HepG2 (cell line): ENCODE measurements around the gene DIP2C. TPM values are rescaled to one million over a fixed set of nuclear protein-coding genes. Genes with fewer than 3 reads are reported as not detected.

Experiments used
- ATAC-seq: fragments of 200-7000 bp; cut with Tn5 transposase; 3 replicates; pipeline ENCODE4 v1.9.1; 2020; ENCODE audit warnings: mild to moderate bottlenecking, moderate library complexity
- BruUV-seq: library from RNA; stranded (reverse); fragments of 400-500 nt; replicated peaks from 2 replicates; lab custom pipeline; 2021; lab: Mats Ljungman, UMichigan
- CTCF ChIA-PET: fragments of 300-600 bp; formaldehyde crosslinking; extraction: SDS; loops from one replicate; lab custom pipeline; 2021; ENCODE audit warnings: low total read pairs, inconsistent platforms, low intra/inter-chr PET ratio; lab: Yijun Ruan, JAX
- POLR2A ChIA-PET: fragments of 350-600 bp; sonication (Branson Sonifier 250); formaldehyde crosslinking; loops from one replicate; lab custom pipeline; 2020; ENCODE audit warnings: antibody characterized with exemption, inconsistent platforms; lab: Yijun Ruan, JAX
- DNase-seq: peaks from one replicate; pipeline ENCODE4 v3.0.0-alpha.2; 2015; ENCODE audit warnings: low spot score
- FAIRE-seq: peaks from 3 replicates; lab custom pipeline; 2011; peaks lifted over from hg19 to GRCh38; lab: Jason Lieb, UNC
- H2AFZ ChIP-seq: one replicate; pipeline ENCODE4 v1.6.1; 2011; ENCODE audit warnings: low read length, inconsistent platforms
- H3K27ac ChIP-seq: fragments of 300-600 bp; 3 replicates; pipeline ENCODE4 v1.8.0; 2011; ENCODE audit warnings: mixed run types, mild to moderate bottlenecking, mixed read lengths, low read length, inconsistent platforms; ENCODE audit not compliant: insufficient read depth; ENCODE audit errors: extremely low read length
- H3K27me3 ChIP-seq, 2 experiments: fragments of 200-600 bp in 1 of 2; 2 replicates in 1 of 2; 3 replicates in 1 of 2; pipeline versions ENCODE4 v1.6.0 to v1.8.0; 2011; ENCODE audit warnings: low read length in 2 of 2, mild to moderate bottlenecking in 2 of 2, moderate library complexity in 2 of 2, inconsistent platforms in 1 of 2; ENCODE audit not compliant: insufficient read depth in 2 of 2, control insufficient read depth in 1 of 2
- H3K36me3 ChIP-seq, 2 experiments: fragments of 200-600 bp in 1 of 2; replicated peaks in 1 of 2; 2 replicates in 1 of 2; 3 replicates in 1 of 2; pipeline versions ENCODE4 v1.5.1 to v1.8.0; 2011; ENCODE audit warnings: low read length in 2 of 2, inconsistent platforms in 1 of 2; ENCODE audit not compliant: insufficient read depth in 2 of 2, control insufficient read depth in 1 of 2
- H3K4me1 ChIP-seq: 2 replicates; pipeline ENCODE4 v1.5.1; 2012; ENCODE audit warnings: low read length, inconsistent platforms; ENCODE audit not compliant: insufficient read depth
- H3K4me2 ChIP-seq: 2 replicates; pipeline ENCODE4 v1.6.0; 2011; ENCODE audit warnings: low read depth, low read length, inconsistent platforms
- H3K4me3 ChIP-seq, 3 experiments: fragments of 200-600 bp in 1 of 3; sonication (generic), shearing (Covaris generic) in 1 of 3; replicated peaks in 1 of 3; 2 replicates each; pipeline ENCODE4 v1.5.1; 2011 to 2016; ENCODE audit warnings: low read length in 3 of 3, inconsistent platforms in 2 of 3, low read depth in 2 of 3, mild to moderate bottlenecking in 2 of 3, control low read depth in 1 of 3, mixed read lengths in 1 of 3; ENCODE audit not compliant: insufficient read depth in 1 of 3
- H3K79me2 ChIP-seq: one replicate; pipeline ENCODE4 v1.6.1; 2011; ENCODE audit warnings: low read length, inconsistent platforms; ENCODE audit not compliant: insufficient read depth
- H3K9ac ChIP-seq: 2 replicates; pipeline ENCODE4 v1.6.0; 2011; ENCODE audit warnings: mild to moderate bottlenecking, low read depth, low read length, inconsistent platforms; ENCODE audit not compliant: insufficient read depth
- H3K9me3 ChIP-seq: 2 replicates; pipeline ENCODE4 v1.5.1; 2012; ENCODE audit warnings: mild to moderate bottlenecking, low read length
- H4K20me1 ChIP-seq: 2 replicates; pipeline ENCODE4 v1.6.0; 2011; ENCODE audit warnings: inconsistent platforms, mild to moderate bottlenecking, low read length, moderate library complexity; ENCODE audit not compliant: insufficient read depth
- CC2D1A ChIP-seq: sonication (generic); formaldehyde crosslinking; IDR thresholded peaks from 2 replicates; pipeline ENCODE4 v1.8.1; 2023; ENCODE audit warnings: mild to moderate bottlenecking, missing genetic modification reagents
- CHD2 ChIP-seq: IDR thresholded peaks from 2 replicates; pipeline ENCODE4 v1.6.1; 2011; ENCODE audit warnings: low read depth, low read length, improper control_type of control experiment
- FOXJ3 ChIP-seq: sonication (generic); formaldehyde crosslinking; IDR thresholded peaks from 2 replicates; pipeline ENCODE4 v1.4.0; 2020; ENCODE audit warnings: missing genetic modification reagents, mild to moderate bottlenecking, borderline replicate concordance
- SALL1 ChIP-seq: sonication (generic); formaldehyde crosslinking; IDR thresholded peaks from 2 replicates; pipeline ENCODE4 v1.8.0; 2022; ENCODE audit warnings: mild to moderate bottlenecking, missing genetic modification reagents
- SNAPC2 ChIP-seq: sonication (generic); formaldehyde crosslinking; IDR thresholded peaks from 2 replicates; pipeline ENCODE4 v1.8.1; 2022; ENCODE audit warnings: mild to moderate bottlenecking, missing genetic modification reagents
- TCF7L2 ChIP-seq: IDR thresholded peaks from 2 replicates; pipeline ENCODE4 v1.6.1; 2011; ENCODE audit warnings: mild to moderate bottlenecking, low read depth, low read length, moderate library complexity
- ZBTB8A ChIP-seq: sonication (generic); formaldehyde crosslinking; IDR thresholded peaks from 2 replicates; pipeline ENCODE4 v1.4.0; 2020; ENCODE audit warnings: mild to moderate bottlenecking, low read depth, missing genetic modification reagents, borderline replicate concordance
- ZNF24 ChIP-seq: fragments of 450-650 bp; IDR thresholded peaks from 2 replicates; pipeline ENCODE4 v1.6.1; 2017; ENCODE audit warnings: antibody characterized with exemption, mild to moderate bottlenecking
- ZNF3 ChIP-seq: IDR thresholded peaks from 2 replicates; pipeline ENCODE4 v1.7.0; 2017; ENCODE audit warnings: inconsistent platforms
- ZNF501 ChIP-seq: sonication (generic); formaldehyde crosslinking; IDR thresholded peaks from 2 replicates; pipeline ENCODE4 v1.5.1; 2020; ENCODE audit warnings: mild to moderate bottlenecking, moderate library complexity, missing genetic modification reagents
- ZNF543 ChIP-seq: sonication (generic); formaldehyde crosslinking; IDR thresholded peaks from 2 replicates; pipeline ENCODE4 v1.4.0; 2020; ENCODE audit warnings: mild to moderate bottlenecking, missing genetic modification reagents
- ZNF616 ChIP-seq: sonication (generic); formaldehyde crosslinking; IDR thresholded peaks from 2 replicates; pipeline ENCODE4 v1.5.0; 2020; ENCODE audit warnings: low read depth, mild to moderate bottlenecking, missing genetic modification reagents
- WGBS: methylation state at CpG from one replicate; pipeline ENCODE4 v1.1.6; 2017; ENCODE audit warnings: low lambda C conversion rate; 5-methylcytosine and 5-hydroxymethylcytosine counted together
- in situ Hi-C: cut with HindIII; loops from 2 replicates; pipeline ENCODE4 v1.10.0; 2017; ENCODE audit warnings: low pct_unique_long_range_greater_than_20kb; ENCODE audit not compliant: extremely low pct_ligation_motif_present
- intact Hi-C: fragments of 100-400 bp; cut with micrococcal nuclease; formaldehyde crosslinking; loops from one replicate; pipeline ENCODE4 v1.10.0; 2022; ENCODE audit not compliant: unreplicated experiment
- polyA plus RNA-seq, 8 experiments: library from polyadenylated mRNA; depleted of rRNA in 3 of 8; stranded (reverse) in 7 of 8; unstranded in 1 of 8; fragments of >200 nt; fragmentation: Illumina TruSeq in 4 of 8; extraction: Trizol in 4 of 8; gene quantifications; 2 replicates each; pipeline versions ENCODE4 v1.2.1 to v1.2.3, GENCODE V29; 2011 to 2016; ENCODE audit warnings: low read depth in 4 of 8, missing spikeins in 1 of 8, mixed read lengths in 1 of 8; ENCODE audit not compliant: insufficient read depth in 1 of 8
- total RNA-seq, 5 experiments: library from RNA; depleted of rRNA; stranded (reverse); fragments of >200 nt; fragmentation: Illumina TruSeq; extraction: Trizol; gene quantifications; 2 replicates each; pipeline ENCODE4 v1.2.3, GENCODE V29; 2016; ENCODE audit warnings: low read depth in 1 of 5
- TF ChIP-seq, protein P1 (sequence below): sonication (generic); formaldehyde crosslinking; conservative IDR thresholded peaks from 2 replicates; pipeline ENCODE4 v1.4.0; 2020; ENCODE audit warnings: missing genetic modification reagents

Gene DIP2C
- total and polyA plus RNA-seq, 2 of the 13 experiments (the other 11 are each of a cell fraction or from before 2014, with no cell fraction given), result 2.2 to 2.7 TPM

DNA sequence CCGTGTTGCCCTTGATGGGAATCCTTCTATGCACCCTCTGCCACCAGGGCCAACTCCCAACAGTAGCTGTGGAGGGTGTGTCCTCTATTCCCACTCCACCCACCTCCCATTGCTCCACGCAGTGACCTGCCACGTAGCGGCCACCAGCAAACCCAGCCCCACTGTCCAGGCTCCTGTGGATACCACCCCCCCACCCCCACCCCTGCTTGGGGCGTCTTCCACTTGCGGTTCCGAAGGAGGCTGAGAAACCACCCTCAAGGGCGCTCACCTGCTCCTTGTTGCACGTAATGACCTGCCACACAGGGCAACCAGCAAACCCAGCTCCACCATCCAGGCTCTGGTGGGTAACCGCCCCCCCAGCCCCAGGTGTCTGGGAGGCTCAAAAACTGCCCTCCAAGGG is 72.0 kb downstream of the DIP2C start:
- 93% methylated on average over 9 of the region's 10 CpGs for WGBS
- CTCF ChIA-PET, result no interaction called here
- no peak overlapping the region for H3K9ac ChIP-seq
- H3K27me3 ChIP-seq, result no peaks in the 10 kb centered on the region
- no peak overlapping the region for H3K4me2 ChIP-seq
- H4K20me1 ChIP-seq, result no peaks in the 10 kb centered on the region
- DNase-seq, result no peak
- no peak overlapping the region for H2AFZ ChIP-seq
- H3K27ac ChIP-seq, result no peak overlapping the region
- in situ Hi-C loops, result no loop called here
- ATAC-seq, result no peak
- no peaks in the 10 kb centered on the region for H3K4me1 ChIP-seq
- POLR2A ChIA-PET, result no interaction called here
- BruUV-seq, result no TSS peak
- H3K36me3 ChIP-seq, result no peaks in the 10 kb centered on the region
- no peaks in the 10 kb centered on the region for H3K9me3 ChIP-seq
- H3K79me2 ChIP-seq, result no peaks in the 10 kb centered on the region
- no peak for TF ChIP-seq TCF7L2
- no peak for TF ChIP-seq ZNF616 (CRISPR knock-in tag)
- TF ChIP-seq ZNF543 (CRISPR knock-in tag), result no peak
- TF ChIP-seq ZBTB8A (CRISPR knock-in tag), result no peak
- no peak for TF ChIP-seq SALL1 (CRISPR knock-in tag)
- no peak for TF ChIP-seq FOXJ3
- no peak for TF ChIP-seq CC2D1A (CRISPR knock-in tag)
- TF ChIP-seq ZNF501, result no peak
- no peak for TF ChIP-seq SNAPC2 (CRISPR knock-in tag)
- TF ChIP-seq ZNF24, result no peak
- TF ChIP-seq CHD2, result no peak
- TF ChIP-seq, protein P1, sequence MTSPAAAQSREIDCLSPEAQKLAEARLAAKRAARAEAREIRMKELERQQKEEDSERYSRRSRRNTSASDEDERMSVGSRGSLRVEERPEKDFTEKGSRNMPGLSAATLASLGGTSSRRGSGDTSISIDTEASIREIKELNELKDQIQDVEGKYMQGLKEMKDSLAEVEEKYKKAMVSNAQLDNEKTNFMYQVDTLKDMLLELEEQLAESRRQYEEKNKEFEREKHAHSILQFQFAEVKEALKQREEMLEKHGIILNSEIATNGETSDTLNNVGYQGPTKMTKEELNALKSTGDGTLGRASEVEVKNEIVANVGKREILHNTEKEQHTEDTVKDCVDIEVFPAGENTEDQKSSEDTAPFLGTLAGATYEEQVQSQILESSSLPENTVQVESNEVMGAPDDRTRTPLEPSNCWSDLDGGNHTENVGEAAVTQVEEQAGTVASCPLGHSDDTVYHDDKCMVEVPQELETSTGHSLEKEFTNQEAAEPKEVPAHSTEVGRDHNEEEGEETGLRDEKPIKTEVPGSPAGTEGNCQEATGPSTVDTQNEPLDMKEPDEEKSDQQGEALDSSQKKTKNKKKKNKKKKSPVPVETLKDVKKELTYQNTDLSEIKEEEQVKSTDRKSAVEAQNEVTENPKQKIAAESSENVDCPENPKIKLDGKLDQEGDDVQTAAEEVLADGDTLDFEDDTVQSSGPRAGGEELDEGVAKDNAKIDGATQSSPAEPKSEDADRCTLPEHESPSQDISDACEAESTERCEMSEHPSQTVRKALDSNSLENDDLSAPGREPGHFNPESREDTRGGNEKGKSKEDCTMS (CRISPR knock-in tag), result no peak
- TF ChIP-seq ZNF3, result no peak
- TF ChIP-seq, all 625 proteins: peak for 0
- FAIRE-seq, result no peak
- no peak overlapping the region for H3K4me3 ChIP-seq
- intact Hi-C loops, result no loop called here
